ENCODE data around the gene PRRC2B.
A peak's percentile ranks its signal among the peaks of the same experiment; 100 is the strongest.
"Not testable (repeated sequence)": the region's sequence is repeated elsewhere in the genome, so short reads cannot be mapped to it uniquely, and the experiment has no call there.

Gene PRRC2B

DNA sequence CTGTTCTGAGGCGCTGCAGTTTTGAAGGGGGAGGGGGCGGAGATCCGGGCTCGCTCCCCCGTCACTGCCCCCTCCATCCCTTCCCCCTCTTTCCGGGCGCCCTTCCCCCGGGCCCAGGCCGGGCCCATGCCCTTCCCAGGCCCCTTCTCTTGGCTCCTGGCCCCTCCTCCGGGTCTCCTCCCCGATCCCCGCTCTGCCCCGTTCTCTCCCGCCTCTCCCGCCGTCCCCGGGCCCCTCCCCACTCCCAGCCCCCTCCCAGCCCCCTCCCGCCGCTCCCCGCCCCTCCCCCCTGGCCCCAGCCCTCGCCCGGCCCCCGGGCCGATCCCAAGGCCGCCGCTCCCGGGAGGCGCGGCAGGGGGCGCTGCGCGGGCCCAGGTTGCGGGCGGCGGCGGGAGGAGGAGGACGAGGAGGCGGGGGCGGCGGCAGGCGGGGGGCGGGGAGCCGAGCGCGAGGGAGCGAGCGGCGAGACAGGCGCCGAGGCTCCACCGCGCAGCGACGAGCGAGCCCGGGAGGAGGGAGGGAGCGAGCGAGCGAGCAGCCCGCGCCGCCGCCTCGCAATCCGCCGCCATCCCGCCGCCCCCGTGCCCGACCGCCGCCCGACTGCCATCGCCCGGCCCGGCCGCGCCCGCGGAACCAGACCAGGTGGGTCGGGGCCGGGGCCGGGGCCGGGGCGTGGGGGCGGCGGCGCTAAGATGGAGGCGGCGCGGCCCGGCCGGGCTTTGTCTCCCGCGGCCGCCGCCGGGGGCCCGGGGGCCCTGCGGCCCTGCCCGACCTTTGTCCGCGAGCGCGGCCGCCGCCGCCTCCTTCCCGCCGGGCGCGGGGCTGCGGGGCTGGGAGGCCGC is at the start of gene PRRC2B:
PRRC2B (plus strand) TSS at position 465 of the 842 bp plus-strand sequence. CDS start 36,059 bp downstream, outside the sequence.
- DNase-seq, result no peak

DNA sequence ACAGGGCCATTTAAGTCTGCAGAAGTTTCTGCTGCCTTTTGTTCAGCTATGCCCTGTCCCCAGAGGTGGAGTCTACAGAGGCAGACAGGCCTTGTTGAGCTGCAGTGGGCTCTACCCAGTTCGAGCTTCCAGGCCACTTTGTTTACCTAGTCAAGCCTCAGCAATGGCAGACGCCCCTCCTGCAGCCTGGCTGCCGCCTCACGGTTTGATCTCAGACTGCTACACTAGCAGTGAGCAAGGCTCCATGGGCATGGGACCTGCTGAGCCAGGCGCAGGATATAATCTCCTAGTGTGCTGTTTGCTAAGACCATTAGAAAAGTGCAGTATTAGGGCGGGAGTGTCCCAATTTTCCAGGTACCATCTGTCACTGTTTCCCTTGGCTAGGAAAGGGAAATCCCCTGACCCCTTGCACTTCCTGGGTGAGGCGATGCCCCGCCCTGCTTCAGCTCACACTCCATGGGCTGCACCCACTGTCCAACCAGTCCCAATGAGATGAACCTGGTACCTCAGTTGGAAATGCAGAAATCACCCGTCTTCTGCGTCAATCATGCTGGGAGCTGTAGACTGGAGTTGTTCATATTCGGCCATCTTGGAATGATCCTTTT is 48.9 kb upstream of the PRRC2B start:
- not testable (repeated sequence) for DNase-seq

DNA sequence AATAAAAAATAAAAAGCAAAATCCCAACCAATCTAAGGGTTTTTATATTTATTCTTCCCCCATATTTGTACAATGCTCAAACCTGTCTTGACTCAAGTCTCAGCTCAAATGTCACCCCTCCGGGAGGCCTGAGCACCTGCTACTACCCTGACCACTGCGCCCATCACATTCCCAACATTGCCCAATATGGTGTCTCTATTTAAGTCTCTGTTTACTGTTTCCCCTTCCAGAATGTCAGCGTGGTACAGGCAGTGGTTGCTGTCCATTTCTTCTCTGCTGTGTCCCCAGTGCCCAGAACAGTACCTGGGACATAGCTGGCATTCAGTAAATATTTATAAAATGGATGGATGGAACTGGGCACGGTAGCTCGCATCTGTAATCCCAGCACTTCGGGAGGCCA is 47.3 kb upstream of the PRRC2B start:
- DNase-seq, result no peak

DNA sequence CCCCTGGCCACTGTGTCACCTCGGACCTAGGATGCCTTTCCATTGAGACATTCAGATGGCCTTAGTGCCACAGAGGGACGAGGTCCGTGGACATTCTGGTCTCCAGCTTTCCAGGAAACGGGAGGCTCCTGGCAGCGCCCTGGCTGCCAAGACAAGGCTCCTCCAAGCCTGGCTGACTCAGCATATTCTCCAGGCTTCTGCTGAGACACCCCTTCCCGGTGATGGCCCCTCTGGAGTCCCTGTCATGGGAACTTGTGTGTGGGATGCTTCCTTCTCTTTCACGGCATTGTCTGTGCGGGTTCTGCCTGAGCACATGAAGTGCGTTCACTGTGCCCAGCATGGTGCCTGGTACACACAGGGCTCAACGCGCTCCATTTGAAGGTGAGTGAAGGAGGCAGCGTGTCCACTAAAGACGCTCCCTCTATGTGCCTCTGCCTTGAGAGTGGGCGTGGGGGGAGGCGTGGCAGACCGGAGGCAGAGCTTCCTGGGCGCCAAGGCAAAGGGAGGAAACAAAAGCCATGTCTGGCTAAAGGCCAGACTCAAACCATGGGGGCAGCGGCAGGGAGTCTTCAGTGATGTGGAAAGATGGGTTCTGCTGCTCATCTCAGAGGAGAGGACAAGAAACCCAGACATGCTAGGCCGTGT is 46.4 kb upstream of the PRRC2B start:
- no peak for DNase-seq

DNA sequence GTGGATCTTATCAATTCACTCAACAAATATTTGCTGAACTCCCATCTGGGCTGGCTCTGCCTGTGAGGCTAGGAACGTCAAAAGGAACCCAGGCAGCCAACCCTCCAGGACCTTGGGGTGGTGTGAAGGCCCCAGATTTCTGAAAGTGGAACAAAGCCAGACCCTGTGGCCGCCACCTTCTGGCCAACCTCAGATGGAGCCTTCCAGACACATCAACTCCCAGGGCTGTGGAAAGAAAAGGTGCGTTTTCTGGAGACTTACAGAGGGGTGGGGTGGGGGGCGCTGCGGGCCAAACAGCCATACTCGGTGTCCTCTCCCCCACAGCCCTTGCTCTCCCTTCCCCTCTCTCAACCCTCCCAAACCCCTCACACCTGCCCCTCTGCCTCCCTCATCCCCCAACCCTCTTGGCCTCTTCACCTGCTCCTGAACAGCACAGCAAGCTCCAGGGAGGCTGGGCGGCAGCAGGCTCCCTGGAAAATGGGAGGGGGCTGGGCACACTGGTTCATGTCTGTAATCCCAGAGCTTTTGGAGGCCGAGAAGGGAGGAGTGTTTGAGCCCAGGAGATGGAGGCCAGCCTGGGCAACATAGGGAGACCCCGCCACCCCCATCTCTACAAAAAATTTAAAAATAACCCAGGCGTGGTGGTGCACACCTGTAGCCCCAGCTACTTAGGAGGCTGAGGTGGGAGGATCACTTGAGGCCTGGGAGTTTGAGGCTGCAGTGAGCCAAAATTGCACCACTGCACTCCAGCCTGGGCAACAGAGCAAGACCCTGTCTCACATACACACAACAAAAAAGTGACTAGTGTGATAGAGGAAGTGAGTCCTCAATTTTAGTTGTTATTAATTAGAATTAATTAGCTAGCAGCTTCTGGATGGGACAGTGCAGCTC is 45.0 kb upstream of the PRRC2B start:
- DNase-seq, result no peak

DNA sequence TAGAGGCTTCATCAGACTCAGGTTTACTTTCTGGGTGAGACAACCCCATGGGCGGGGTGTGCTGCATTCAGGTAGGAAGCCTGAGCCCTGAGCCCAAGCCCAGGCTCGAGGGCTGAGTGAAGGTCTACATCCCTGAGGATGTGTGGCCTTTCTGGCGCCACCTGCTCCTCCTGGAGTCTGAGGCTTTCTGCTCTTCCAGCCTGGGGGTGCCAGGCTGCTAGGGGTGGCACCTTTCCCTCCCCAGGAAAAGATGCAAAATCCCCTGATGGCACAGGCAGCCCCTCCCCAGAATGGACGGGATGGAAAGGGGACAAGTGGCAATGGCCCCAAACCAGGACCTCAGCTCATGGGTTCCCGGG is 44.4 kb upstream of the PRRC2B start:
- no peak for DNase-seq

DNA sequence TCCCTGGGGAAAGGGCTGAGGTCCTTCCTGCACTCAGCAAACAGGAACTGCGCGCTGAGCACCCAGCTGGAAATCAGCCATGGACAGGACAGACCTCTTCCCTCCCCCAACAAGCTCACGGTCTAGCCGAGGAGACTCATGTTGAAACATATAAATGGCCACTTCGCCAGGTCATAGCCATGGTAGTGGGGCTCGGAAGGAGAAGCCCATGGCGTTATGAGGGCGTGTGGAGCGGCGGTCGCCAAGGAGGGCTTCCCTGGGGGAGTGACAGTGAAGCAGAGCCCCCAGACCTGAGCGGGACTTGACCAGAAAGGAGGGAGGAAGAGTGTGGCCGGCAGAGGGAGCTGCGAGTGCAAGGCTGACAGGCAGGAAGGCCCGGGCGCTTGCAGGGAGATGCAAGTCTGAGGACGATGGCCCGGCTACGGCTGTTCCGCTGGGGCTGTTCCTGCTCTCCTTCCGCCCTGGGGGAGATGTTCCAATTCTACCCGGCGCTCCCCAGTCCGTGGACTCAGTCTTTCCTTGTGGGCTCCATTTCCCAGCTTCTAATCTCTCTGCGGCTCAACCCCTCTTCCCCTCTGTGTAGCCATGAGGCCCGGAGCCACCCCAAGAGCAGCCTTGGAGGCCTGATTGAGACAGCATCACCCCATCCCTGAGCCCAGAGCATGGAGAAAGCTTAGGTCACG is 43.9 kb upstream of the PRRC2B start:
- peak; percentile 32 for DNase-seq

DNA sequence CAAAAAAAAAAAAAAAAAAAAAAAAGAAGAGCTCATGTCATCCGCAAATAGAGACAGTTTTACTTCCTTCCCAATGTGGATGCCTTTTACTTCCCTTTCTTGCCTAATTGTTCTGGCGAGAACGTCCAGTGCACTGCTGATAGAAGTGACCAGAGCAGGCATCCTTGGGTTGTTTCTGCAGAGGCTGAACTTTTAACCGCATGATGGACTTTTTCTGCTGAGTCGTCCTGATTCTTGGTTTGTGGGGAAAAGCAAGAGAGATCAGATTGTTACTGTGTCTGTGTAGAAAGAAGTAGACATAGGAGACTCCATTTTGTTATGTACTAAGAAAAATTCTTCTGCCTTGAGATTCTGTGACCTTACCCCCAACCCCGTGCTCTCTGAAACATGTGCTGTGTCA is 37.4 kb upstream of the PRRC2B start:
- DNase-seq, result not testable (repeated sequence)

DNA sequence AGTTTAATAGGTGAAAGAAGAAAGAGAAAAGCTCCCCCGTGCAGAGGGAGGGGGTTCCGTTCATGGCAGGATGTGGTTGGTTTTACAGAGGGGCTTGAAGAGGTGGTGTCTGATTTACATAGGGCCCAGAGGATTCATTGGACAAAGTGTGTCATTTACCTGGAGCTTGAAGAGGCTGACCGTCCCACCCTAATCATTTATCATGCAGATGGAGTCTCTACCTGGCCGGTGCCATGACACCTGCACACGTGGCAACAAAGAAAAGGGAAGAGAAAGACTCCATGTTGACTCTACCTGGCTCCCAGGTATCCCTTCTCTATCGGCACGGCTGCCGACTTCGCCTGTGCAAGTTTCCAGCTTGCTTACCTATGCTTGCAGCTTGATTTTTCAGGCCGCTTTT is 35.3 kb upstream of the PRRC2B start:
- DNase-seq, result no peak

DNA sequence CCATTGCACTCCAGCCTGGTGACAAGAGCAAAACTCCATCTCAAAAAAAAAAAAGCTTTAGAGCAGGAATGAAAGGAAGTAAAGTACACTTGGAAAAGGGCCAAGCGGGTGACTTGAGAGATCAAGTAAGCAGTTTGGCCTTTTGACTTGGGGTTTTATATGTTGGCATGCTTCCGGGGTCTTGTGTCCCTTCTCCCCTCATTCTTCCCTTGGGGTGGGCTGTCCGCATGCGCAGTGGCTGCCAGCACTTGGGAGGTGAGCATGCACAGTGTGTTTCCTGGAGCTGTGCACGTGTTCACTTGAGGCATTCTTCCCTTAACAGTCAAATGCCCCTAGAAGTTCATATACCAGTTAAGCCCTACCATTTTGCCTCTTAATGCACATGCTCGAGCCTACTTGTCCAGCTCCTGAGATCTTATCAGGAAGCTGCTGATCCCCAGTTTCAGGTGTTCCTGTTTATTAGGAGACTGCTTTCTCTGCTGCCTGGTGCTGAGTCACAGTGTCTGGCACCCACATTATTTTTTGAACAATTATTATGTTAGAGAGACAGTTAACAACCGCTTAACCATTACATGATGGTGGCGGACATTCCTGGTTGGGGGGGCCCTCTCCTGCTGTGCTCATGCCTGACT is 32.6 kb upstream of the PRRC2B start:
- DNase-seq, result peak; percentile 54

DNA sequence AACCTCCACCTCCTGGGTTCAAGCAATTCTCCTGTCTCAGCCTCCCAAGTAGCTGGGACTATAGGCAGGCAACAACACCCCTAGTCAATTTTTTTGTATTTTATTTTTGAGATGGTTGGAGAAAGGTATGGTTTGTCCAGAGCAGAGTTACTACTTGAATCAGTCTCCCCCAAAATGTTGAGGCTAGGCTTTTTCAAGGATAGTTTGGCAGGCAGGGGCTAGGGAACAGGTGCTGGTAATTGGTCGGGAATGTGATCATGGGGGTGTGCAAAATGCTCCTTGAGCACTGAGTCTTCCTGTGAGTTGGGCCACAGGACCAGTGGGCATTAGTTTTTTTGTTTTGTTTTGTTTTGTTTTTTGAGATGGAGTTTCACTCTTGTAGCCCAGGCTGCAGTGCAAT is 28.3 kb upstream of the PRRC2B start:
- no peak for DNase-seq

DNA sequence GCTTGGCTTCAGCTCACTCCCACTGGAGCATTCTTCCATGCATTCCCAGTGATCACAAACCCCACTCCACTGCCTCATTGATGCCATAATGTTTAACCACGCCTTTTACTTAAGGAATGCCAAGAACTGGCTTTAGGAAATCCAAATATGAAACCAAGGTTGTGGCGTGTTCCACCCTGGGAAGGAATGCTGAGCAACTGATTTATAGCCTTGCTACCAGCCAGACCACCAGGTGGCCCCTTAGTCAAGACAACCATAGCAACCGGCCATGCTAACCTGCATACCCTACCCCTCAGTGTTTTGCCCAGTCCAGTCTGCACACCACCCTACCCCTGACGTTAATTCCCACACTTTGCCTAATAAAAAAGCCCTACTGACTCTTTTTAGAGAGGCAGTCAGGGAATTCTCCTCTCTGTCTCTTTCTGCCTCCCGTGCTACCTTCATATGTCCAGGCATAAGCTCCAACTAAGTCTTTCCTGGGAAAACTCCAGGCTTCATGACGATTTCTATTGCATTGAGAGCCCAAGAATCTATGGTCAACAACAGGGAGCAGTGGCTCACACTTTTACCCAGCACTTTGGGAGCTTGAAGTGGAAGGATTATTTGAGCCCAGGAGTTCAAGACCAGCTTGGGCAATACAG is 27.0 kb upstream of the PRRC2B start:
- DNase-seq, result no peak

DNA sequence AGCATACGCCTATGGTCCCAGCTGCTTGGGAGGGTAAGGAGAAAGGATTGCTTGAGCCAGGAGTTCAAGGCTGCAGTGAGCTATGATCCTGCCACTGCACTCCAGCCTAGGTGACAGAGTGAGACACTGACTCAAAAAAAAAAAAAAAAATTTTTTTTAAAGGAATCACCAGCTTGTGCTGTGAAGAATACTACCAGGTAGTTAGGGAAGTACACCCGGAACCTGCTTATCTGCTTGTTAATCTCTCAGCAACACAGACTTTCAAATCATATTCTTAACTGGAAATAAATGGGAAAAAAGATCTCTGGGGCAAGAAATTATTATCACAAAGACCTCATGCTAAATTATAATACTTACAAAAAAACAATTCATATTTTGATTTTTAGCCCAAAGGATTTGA is 26.4 kb upstream of the PRRC2B start:
- no peak for DNase-seq

DNA sequence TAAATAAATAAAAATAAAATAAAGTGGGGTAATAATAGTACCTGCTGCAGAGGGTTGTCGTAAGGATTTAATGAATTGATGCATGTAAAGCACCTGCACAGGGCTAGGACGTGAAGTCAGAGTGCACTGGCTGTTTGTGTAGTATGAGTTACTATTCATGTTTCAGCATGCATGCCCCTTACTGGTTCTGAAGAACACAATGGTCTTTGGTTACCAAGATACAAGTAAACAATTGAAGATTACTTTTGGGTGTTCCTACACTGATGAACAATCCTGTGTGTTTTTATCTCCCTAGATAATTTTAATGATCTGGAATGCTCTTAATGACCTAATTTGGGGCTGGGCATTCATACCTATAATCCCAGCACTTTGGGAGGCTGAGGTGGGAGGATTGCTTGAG is 23.2 kb upstream of the PRRC2B start:
- DNase-seq, result no peak

DNA sequence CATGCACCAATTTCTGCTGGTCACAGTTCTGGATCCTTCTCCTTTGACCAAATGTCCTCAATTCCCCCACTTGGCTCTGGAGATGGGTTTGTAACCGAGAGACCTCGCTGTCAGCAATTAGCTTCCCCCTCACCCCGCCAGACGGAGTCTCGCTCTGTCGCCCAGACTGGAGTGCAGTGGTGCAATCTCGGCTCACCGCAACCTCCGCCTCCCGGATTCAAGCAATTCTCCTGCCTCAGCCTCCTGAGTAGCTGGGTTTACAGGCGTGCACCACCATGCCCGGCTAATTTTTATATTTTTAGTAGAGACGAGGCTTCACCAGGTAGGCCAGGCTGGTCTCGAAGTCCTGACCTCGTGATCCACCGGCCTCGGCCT is 21.3 kb upstream of the PRRC2B start:
- DNase-seq, result not testable (repeated sequence)

DNA sequence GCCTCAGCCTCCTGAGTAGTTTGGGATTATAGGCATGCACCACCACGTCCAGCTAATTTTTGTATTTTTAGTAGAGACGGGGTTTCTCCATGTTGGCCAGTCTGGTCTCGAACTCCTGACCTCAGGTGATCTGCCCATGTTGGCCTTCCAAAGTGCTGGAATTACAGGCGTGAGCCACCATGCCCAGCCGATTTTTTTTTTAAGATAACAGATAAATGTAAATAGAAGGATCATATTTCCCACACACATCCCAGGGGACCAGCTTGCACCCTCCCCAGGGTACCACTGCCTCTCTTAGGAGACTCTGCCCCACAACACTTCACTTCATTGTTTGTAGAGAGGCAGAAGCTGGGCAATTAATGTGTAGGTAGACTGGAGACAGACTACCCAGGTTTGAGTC is 19.2 kb upstream of the PRRC2B start:
- DNase-seq, result peak; percentile 51

DNA sequence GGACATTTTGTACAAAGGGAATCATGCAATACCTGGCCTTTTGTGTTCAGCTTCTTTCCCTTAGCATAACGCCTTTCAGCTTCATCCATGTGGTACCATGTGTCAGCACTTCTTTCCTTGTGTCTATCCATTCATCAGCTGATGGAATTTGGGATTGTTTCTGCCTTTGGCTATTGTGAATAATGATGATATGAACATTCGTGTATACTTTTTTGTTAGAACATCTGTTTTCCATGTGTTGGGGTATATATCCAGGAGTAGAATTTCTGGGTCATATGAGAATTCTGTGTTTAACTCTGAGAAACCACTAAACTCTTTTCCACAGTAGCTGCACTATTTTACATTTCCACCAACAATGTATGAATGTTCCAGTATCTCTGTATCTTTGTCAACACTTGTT is 14.8 kb upstream of the PRRC2B start:
- DNase-seq, result no peak

DNA sequence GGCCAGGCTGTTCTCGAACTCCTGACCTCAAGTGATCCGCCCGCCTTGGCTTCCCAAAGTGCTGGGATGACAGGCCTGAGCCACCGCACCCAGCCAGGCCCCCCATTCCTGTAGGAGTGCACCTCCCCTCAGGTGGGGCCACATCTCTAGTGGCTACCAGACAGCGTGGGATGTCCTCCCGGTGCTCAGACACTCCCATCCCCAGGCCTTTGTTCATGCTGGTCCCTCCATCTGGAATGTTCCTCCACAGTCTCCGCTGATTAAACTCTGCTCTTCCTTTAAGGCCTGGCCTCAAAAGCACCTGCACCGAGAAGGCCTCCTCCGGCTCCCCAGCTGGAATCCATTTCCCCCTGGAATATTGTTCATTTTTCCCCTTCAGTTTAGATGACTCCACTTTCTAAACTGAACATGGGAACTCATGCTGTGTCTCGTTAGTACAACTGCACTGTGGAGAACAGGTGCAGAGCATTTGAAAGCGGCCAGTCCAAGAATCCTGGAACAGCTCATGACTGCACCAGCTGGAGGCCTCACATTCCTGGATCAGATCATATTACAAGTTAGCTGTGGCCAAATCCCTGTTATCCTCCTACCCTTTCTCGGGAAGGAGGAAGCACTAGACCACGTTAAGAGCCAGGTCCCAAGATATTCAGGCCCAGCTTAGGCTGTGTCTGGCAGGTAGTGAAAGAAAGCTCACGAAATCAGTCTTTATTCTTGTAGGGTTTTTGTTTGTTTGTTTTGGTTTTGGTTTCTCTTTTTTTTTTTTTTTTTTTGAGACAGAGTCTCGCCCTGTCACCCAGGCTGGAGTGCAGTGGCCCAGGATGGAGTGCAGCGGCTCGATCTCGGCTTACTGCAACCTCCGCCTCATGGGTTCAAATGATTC is 10.8 kb upstream of the PRRC2B start:
- DNase-seq, result peak; percentile 69

DNA sequence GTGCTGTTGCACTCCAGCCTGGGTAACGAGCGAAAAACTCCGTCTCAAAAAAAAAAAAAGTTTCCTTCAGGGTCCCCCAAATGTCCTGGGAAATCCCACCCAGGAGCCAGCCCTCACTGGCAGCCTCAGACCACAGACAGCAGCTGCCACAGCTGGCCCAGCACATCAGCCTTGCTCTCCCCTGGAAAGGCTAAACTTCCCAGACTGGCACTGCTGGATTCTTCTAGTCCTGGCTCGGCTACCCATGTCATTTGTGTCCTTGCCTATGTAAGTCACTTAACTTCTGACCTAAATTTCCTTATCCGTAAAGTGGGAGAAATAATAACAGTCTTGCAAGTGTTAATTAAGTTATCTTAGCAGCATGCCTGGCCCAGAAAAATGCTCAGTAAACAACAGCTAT is 8.6 kb upstream of the PRRC2B start:
- no peak for DNase-seq

DNA sequence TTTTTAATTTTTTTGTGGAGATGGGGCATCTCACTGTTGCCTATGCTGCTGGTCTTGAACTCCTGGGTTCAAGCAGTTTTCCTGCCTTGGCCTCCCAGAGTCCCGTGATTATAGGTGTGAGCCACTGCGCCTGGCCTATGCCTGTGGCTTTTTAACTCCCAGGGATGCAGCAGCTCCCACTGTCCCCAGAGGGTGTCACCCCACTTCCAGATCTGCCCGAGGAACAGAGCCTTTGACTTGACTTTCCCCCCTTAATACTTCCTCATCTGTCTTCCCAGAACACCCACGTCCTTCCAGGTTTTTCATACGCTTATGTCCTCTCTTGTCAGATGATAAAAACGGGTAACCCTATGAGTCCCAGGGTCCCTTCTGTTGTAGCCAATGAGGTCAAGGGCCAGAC is 7.6 kb upstream of the PRRC2B start:
- no peak for DNase-seq

DNA sequence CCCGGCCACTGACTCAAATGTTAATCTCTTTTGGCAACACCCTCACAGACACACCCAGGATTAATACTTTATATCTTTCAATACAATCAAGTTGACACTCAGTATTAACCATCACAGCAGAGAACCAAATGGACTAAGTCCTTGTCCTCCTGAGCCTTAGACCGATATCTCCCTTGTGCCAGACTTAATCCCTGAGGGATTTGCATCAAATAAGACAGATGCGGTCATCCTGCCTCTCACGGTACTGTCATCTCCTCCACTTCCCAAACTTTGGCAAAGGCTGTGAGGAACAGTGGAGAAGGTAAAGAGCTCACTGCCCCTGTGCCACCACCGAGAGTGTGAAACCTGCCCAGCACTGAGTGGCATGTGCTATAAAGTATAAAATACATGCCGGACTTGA is 6.5 kb upstream of the PRRC2B start:
- no peak for DNase-seq

Measured in NCI-H2107 (cell line).